Neural cell (in vitro differentiated cells): ENCODE measurements around the gene PRPS1L1. TPM values are rescaled to one million over a fixed set of nuclear protein-coding genes. Genes with fewer than 3 reads are reported as not detected.

Source experiments
- H2AFZ ChIP-seq: fragments of 200-600, 300-800 bp; sonication (generic), shearing (Covaris generic); 2 replicates; pipeline ENCODE4 v1.6.0; 2014; ENCODE audit warnings: low read depth, mild to moderate bottlenecking, antibody characterized with exemption, low read length, moderate library complexity
- H3F3A ChIP-seq: fragments of 200-600 bp; shearing (Covaris generic); 2 replicates; pipeline ENCODE4 v1.6.1; 2016; ENCODE audit warnings: mild to moderate bottlenecking, moderate library complexity, mixed read lengths, antibody characterized with exemption, low read length; ENCODE audit not compliant: insufficient read depth, poor library complexity, severe bottlenecking
- H3K27ac ChIP-seq: fragments of 200-600, 300-800 bp; sonication (generic), shearing (Covaris generic); 2 replicates; pipeline ENCODE4 v1.5.1; 2014; ENCODE audit warnings: mild to moderate bottlenecking, low read length, moderate library complexity
- H3K27me3 ChIP-seq: fragments of 300-800, 200-600 bp; sonication (generic), shearing (Covaris generic); 2 replicates; pipeline ENCODE4 v1.6.0; 2014; ENCODE audit warnings: mild to moderate bottlenecking, low read depth, low read length, moderate library complexity; ENCODE audit not compliant: insufficient read depth
- H3K36me3 ChIP-seq: fragments of 300-800, 200-600 bp; sonication (generic), shearing (Covaris generic); 2 replicates; pipeline ENCODE4 v1.5.1; 2014; ENCODE audit warnings: mild to moderate bottlenecking, antibody characterized with exemption, low read length, moderate library complexity; ENCODE audit not compliant: insufficient read depth
- H3K4me2 ChIP-seq: fragments of 300-800, 200-600 bp; sonication (generic), shearing (Covaris generic); 2 replicates; pipeline ENCODE4 v1.6.0; 2014; ENCODE audit warnings: mild to moderate bottlenecking, low read length
- H3K4me3 ChIP-seq: fragments of 300-800, 200-600 bp; sonication (generic), shearing (Covaris generic); 2 replicates; pipeline ENCODE4 v1.5.1; 2014; ENCODE audit warnings: mild to moderate bottlenecking, low read length, moderate library complexity
- H3K79me2 ChIP-seq: fragments of 200-600 bp; shearing (Covaris generic); replicated peaks from 2 replicates; pipeline ENCODE4 v1.6.0; 2014; ENCODE audit warnings: mild to moderate bottlenecking, low read length, moderate library complexity; ENCODE audit not compliant: insufficient read depth
- H3K9ac ChIP-seq: fragments of 300-800, 200-600 bp; sonication (generic), shearing (Covaris generic); 2 replicates; pipeline ENCODE4 v1.6.1; 2016; ENCODE audit warnings: mild to moderate bottlenecking, low read length, mixed read lengths
- H3K9me2 ChIP-seq: fragments of 200-600 bp; shearing (Covaris generic); 2 replicates; pipeline ENCODE4 v1.6.1; 2016; ENCODE audit warnings: mild to moderate bottlenecking, low read length, mixed read lengths; ENCODE audit not compliant: insufficient read depth
- H3K9me3 ChIP-seq: fragments of 200-600, 300-800 bp; sonication (generic), shearing (Covaris generic); 2 replicates; pipeline ENCODE4 v1.6.1; 2016; ENCODE audit warnings: mild to moderate bottlenecking, mixed run types, low read length, moderate library complexity, mixed read lengths
- H4K20me1 ChIP-seq: fragments of 200-600 bp; shearing (Covaris generic); 2 replicates; pipeline ENCODE4 v1.6.1; 2016; ENCODE audit warnings: mild to moderate bottlenecking, mixed run types; ENCODE audit not compliant: insufficient read depth
- EP300 ChIP-seq: fragments of 450-650 bp; conservative IDR thresholded peaks from 2 replicates; pipeline ENCODE4 v1.6.1; 2014; ENCODE audit warnings: antibody characterized with exemption, mild to moderate bottlenecking, moderate library complexity; ENCODE audit not compliant: poor library complexity, severe bottlenecking
- EZH2 ChIP-seq: fragments of 200-600, 300-800 bp; shearing (Covaris generic), sonication (generic); IDR thresholded peaks from 2 replicates; pipeline ENCODE4 v1.6.1; 2014; ENCODE audit warnings: antibody characterized with exemption, low read length, borderline replicate concordance, mild to moderate bottlenecking; ENCODE audit not compliant: insufficient read depth, poor library complexity, severe bottlenecking
- MXI1 ChIP-seq: fragments of 450-650 bp; conservative IDR thresholded peaks from 2 replicates; pipeline ENCODE4 v1.6.1; 2014; ENCODE audit warnings: antibody characterized with exemption, mild to moderate bottlenecking; ENCODE audit not compliant: poor library complexity, severe bottlenecking
- POLR2AphosphoS5 ChIP-seq: IDR thresholded peaks from 2 replicates; pipeline ENCODE4 v1.6.1; 2012
- RAD21 ChIP-seq: fragments of 450-650 bp; conservative IDR thresholded peaks from 2 replicates; pipeline ENCODE4 v1.6.1; 2014; ENCODE audit warnings: antibody characterized with exemption, mild to moderate bottlenecking, moderate library complexity
- REST ChIP-seq: IDR thresholded peaks from 2 replicates; pipeline ENCODE4 v1.6.1; 2012; ENCODE audit warnings: borderline replicate concordance
- SMC3 ChIP-seq: fragments of 450-650 bp; conservative IDR thresholded peaks from 2 replicates; pipeline ENCODE4 v1.6.1; 2014; ENCODE audit warnings: antibody characterized with exemption, mild to moderate bottlenecking, moderate library complexity; ENCODE audit not compliant: poor library complexity
- TAF1 ChIP-seq: IDR thresholded peaks from 2 replicates; pipeline ENCODE4 v1.6.1; 2012; ENCODE audit warnings: low read depth
- polyA plus RNA-seq: library from polyadenylated mRNA; depleted of rRNA; stranded (reverse); fragments of >200 nt; gene quantifications from 2 replicates; pipeline ENCODE4 v1.2.3, GENCODE V29; 2014
- TF ChIP-seq, protein P1 (sequence below): fragments of 450-650 bp; IDR thresholded peaks from 2 replicates; pipeline ENCODE4 v1.5.1; 2014; ENCODE audit warnings: antibody characterized with exemption, mild to moderate bottlenecking, moderate library complexity; ENCODE audit not compliant: poor library complexity, severe bottlenecking

The PRPS1L1 gene
- polyA plus RNA-seq, 1 donor from 2014 or later = not detected

- H3K27ac ChIP-seq = no peak overlapping the region
- no peaks in the 10 kb centered on the region for H3K9me3 ChIP-seq
- H4K20me1 ChIP-seq = no peaks in the 10 kb centered on the region
- H3K9ac ChIP-seq = no peak overlapping the region
- H2AFZ ChIP-seq = no peak overlapping the region
- no peaks in the 10 kb centered on the region for H3K79me2 ChIP-seq
- no peaks in the 10 kb centered on the region for H3K36me3 ChIP-seq
- H3K9me2 ChIP-seq = no peaks in the 10 kb centered on the region
- no peaks in the 10 kb centered on the region for H3F3A ChIP-seq
- TF ChIP-seq MXI1 (no peak), REST (no peak), TAF1 (no peak), POLR2AphosphoS5 (no peak), EP300 (no peak), EZH2 (no peak), RAD21 (no peak), SMC3 (no peak)
- TF ChIP-seq, protein P1, sequence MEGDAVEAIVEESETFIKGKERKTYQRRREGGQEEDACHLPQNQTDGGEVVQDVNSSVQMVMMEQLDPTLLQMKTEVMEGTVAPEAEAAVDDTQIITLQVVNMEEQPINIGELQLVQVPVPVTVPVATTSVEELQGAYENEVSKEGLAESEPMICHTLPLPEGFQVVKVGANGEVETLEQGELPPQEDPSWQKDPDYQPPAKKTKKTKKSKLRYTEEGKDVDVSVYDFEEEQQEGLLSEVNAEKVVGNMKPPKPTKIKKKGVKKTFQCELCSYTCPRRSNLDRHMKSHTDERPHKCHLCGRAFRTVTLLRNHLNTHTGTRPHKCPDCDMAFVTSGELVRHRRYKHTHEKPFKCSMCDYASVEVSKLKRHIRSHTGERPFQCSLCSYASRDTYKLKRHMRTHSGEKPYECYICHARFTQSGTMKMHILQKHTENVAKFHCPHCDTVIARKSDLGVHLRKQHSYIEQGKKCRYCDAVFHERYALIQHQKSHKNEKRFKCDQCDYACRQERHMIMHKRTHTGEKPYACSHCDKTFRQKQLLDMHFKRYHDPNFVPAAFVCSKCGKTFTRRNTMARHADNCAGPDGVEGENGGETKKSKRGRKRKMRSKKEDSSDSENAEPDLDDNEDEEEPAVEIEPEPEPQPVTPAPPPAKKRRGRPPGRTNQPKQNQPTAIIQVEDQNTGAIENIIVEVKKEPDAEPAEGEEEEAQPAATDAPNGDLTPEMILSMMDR = no peak
- H3K4me2 ChIP-seq = no peak overlapping the region
- H3K27me3 ChIP-seq = no peaks in the 10 kb centered on the region
- no peak overlapping the region for H3K4me3 ChIP-seq
Measured at GRCh38 chr7:18064242-18064838, 36.7 kb upstream of the PRPS1L1 start.

GRCh38 chr7:18063149-18063901 lies 35.7 kb upstream of the PRPS1L1 start:
- H3F3A ChIP-seq = no peaks in the 10 kb centered on the region
- H3K4me3 ChIP-seq = no peak overlapping the region
- TF ChIP-seq MXI1 (no peak), SMC3 (no peak), POLR2AphosphoS5 (no peak), TAF1 (no peak), EZH2 (no peak), RAD21 (no peak)
- H3K9me3 ChIP-seq = no peaks in the 10 kb centered on the region
- no peaks in the 10 kb centered on the region for H3K27me3 ChIP-seq
- H4K20me1 ChIP-seq = no peaks in the 10 kb centered on the region
- no peak overlapping the region for H2AFZ ChIP-seq
- H3K9me2 ChIP-seq = no peaks in the 10 kb centered on the region
- H3K27ac ChIP-seq = no peak overlapping the region
- H3K9ac ChIP-seq = no peak overlapping the region
- H3K36me3 ChIP-seq = no peaks in the 10 kb centered on the region
- H3K4me2 ChIP-seq = no peak overlapping the region
- no peaks in the 10 kb centered on the region for H3K79me2 ChIP-seq
